GM18507 (cell line): Measurements from ENCODE around the gene HRC.
"Not testable (repeated sequence)": the region's sequence is repeated elsewhere in the genome, so short reads cannot be mapped to it uniquely, and the experiment has no call there.

ENCODE experiments used
- DNase-seq: peaks from one replicate; pipeline ENCODE4 v3.0.0; 2011; ENCODE audit warnings: low read depth; ENCODE audit not compliant: insufficient read length; ENCODE audit errors: extremely low spot score
- FAIRE-seq: peaks from 2 replicates; lab custom pipeline; 2011; peaks lifted over from hg19 to GRCh38; lab: Jason Lieb, UNC

Gene HRC

DNA sequence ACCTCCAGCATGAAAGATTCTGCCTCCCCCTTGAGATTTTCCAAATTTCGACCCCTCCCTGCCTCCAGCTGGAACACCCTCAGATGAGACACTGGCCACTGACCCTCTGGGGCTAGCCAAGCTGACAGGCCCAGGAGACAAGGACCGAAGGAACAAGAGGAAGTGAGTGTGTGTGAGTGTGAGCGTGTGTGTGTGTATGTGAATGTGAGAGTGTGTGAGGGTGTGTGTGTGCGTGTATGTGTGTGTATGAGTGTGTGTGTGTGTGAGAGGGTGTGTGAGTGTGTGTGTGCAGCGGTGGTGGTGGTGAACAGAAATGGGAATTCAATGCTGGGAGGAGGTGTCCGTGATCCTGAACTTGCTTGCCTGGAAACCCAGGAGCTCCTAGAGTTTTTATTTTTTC lies 13.8 kb downstream of the HRC start:
- DNase-seq, result no peak
- no peak for FAIRE-seq

DNA sequence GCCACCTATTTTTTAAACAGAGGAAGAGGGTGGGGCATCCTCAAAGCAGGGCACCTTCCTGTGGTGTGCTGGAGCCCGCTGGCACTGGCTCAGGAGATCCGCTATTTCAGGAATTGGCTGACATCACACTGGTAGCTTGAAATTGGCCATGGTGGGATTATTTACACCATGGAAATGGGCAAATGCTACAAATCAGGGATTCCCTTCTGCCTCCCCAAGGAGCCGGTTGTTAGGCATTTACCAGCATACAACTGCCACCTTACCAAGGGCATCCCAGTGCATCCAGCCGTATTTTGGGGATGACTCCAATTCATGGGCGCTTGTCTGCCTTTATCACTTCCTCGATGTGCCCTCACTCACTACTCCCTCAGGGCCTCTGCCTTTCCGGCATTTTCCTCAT lies 14.2 kb downstream of the HRC start:
- DNase-seq, result no peak

DNA sequence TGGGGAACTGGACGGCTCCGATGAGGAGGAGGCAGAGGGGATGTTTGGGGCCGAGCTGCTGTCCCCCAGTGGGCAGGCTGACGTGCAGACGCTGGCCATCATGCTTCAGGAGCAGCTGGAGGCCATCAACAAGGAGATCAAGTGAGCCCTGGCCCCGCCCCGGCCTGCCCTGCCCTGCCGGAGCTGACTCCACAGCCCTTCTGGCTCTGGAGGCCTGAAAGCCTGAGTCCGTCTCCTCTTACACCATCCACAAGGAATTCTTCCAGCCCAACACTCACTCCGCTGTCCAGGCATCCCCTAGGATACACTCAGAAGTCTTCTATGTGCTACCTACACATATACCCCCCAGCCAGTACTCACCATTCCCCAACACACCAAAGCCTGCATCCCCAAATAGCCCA lies 18.4 kb downstream of the HRC start:
- FAIRE-seq, result no peak
- DNase-seq, result no peak

More for the DNA sequence above, 14.2 kb downstream of the HRC start:
- no peak for FAIRE-seq

DNA sequence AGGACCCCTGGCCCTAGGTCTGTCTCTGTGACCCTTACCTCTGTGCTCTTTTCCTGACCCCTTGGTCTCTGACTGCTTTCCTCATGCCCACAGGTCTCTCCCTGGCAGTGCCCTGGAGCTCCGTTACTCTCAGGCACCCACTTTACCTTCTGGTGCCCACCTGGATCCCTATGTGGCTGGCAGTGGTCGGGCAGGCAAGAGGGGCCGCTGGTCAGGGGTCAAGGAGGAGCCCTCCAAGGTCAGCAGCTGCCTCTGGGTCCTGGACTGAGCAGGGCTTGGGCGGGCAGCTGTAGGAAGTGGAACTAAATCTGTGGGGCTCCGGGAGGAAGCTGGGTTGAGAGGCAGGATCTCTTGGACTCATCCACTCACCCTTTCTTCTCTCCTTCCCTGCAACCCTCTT lies 19.5 kb downstream of the HRC start:
- FAIRE-seq, result no peak
- DNase-seq, result no peak

DNA sequence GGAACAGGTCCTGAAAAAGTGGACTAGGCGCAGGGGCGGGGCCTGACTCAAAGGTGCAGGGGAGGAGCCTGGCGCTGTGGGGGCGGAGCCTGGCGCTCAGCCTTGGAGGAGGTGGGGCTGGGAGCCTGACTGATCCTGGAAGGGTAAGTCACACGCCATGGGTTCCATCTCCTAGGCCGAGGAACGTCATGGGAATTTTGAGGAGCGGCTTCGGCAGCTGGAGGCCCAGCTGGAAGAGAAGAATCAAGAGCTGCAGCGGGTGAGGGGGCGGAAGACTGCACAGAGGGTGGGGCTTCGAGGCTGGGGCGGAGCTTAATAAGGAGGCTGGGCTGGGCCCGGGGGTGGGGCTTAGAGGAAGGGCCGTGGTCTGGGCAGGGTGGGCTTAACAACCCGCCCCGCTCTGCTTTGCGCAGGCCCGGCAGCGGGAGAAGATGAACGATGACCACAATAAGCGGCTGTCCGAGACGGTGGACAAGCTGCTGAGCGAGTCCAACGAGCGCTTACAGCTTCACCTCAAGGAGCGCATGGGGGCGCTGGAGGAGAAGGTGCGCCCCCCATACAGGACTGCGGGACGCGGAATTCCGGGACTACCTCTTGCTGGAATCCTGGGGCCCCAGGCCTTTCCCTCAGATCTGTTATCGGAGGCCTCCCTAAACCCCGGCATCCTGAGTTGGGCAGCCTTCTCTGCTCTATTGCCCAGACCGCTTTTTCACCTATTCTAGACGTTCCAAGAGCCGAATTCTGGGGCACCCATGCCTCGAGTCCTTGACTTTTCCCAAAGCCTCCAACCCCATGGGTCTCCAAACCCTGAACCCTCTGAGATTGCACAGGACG lies 21.4 kb downstream of the HRC start:
- FAIRE-seq (no peak), DNase-seq (no peak)

DNA sequence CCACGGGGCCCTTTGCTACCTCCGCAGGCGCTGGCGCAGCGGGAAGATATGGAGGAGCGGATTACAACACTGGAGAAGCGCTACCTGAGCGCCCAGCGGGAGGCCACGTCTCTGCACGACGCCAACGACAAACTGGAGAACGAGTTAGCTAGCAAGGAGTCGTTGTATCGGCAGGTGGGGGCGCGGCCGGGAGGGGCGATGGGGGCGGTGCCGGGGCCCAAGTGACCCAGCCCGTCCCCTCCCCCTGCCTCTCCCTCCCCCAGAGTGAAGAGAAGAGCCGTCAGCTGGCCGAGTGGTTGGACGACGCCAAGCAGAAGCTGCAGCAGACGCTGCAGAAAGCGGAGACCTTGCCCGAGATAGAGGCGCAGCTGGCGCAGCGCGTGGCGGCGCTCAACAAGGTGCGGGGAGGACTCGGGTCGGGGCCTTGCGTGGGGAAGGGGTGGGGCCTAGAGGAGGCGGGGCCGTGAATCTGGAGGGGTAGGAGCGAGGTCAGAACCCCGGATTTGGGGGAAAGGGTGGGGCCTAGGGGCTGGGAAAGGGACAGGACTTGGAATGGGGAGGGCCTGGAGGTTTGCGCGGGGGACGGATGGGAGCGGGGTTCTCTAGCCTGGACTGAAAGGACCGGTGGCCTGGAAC lies 22.1 kb downstream of the HRC start:
- DNase-seq (no peak), FAIRE-seq (no peak)

DNA sequence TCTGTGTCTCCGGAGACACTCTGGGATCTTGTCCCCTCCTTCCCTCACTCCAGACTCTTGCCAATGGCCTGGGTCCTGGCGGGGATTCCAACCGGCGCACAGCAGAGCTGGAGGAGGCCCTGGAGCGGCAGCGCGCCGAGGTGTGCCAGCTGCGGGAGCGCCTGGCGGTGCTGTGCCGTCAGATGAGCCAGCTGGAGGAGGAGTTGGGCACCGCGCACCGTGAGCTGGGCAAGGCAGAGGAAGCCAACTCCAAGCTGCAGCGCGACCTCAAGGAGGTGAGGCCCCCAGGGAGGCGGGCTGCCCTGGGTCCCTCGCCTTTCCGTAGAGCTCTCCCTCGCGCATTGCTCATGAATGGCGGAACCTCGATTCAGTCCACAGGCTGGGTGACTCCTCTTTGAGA lies 24.9 kb downstream of the HRC start:
- no peak for FAIRE-seq
- DNase-seq, result no peak

DNA sequence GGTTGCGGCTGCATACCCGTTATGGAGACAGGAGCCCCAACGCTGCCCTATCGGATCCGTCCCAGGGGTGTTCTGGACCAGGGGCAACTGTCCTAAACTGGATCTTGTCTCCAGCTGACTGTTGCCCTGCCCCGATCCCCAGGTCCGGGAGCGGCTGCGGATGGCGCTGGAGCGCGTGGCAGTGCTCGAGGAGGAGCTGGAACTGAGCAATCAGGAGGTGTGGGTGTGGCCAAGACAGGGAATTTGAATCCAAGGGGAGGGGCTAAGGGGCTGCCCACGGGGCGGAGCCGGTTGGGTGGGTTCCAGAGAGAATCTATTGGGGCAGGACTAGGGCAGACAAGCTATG lies 26.0 kb downstream of the HRC start:
- no peak for FAIRE-seq
- DNase-seq, result no peak

DNA sequence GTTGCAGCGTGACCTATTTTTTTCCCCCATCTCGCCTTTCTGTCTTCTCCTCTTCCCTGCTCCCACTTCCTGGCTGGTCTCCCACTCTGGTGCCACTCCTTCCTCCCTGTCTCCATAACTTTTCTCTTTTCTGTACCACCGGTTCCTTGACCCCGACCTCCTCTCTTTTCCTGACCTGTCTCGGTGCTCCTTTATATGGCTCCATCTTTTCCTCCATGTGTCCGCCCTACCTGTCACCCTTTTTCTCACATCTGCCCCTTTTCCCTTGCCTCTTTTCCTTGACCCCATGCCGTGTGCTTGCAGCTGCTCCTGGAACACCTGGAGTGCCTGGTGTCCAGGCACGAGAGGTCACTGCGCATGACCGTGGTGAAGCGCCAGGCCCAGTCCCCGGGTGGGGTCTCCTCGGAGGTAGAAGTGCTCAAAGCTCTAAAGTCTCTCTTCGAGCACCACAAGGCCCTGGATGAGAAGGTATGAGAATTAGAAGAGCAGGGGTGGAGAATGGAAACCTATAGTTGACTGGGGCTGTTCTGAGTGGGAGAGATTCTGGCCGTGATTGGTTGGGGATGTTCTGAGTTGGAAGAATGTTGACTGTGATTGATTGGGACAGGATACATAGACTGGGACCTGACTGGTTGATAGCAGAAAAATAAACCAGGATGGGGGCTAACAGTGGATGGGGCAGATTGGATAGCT lies 26.5 kb downstream of the HRC start:
- FAIRE-seq, result no peak
- DNase-seq, result no peak

DNA sequence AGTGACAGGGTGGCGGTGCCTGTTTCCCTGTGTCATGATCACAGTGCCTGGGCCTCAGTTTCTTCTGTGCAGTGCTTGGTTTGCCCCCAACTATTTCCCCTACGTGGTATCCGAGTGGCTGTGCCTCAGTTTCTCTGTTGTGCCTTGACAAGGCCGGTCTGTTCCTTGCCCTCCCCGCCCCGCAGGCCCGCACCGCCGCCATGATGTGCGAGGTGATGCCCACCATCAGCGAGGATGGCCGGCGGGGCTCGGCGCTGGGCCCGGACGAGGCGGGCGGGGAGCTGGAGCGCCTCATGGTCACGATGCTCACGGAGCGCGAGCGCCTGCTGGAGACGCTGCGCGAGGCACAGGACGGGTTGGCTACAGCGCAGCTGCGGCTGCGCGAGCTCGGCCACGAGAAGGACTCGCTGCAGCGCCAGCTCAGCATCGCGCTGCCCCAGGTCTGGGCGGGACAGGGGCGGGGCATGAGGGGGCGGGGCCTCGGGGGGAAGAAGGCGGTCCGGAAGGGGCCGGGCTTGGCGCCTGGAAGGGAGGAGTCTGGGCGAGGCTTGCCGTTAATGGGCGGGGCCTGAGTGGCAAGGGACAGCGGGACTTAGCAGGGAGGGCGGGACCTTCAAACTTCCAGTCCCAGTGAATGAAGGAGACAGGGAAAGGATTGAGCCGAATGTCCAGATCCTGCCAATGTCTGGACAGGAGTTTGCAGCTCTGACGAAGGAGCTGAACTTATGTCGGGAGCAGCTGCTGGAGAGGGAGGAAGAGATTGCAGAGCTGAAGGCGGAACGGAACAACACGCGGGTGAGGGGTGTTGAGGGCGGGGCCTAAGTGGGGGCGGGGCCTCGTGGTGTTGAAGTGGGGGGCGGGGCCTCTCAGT lies 27.3 kb downstream of the HRC start:
- FAIRE-seq (peak; percentile 90), DNase-seq (peak; percentile 96)

DNA sequence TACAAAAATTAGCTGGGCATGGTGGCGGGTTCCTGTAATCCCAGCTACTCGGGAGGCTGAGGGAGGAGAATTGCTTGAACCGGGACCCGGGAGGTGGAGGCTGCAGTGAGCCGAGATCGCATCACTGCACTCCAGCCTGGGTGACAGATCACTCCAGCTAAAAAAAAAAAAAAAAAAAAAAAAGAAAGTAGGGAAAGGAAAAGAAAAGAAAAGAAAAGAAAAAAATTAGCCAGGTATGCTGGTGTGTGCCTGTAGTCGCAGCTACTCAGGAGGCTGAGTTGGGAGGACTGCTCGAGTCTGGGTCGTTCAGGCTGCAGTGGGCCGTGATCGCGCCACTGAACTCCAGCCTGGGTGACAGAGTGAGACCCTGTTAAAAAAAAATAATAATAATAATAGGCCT lies 28.0 kb downstream of the HRC start:
- not testable (repeated sequence) for DNase-seq, FAIRE-seq

DNA sequence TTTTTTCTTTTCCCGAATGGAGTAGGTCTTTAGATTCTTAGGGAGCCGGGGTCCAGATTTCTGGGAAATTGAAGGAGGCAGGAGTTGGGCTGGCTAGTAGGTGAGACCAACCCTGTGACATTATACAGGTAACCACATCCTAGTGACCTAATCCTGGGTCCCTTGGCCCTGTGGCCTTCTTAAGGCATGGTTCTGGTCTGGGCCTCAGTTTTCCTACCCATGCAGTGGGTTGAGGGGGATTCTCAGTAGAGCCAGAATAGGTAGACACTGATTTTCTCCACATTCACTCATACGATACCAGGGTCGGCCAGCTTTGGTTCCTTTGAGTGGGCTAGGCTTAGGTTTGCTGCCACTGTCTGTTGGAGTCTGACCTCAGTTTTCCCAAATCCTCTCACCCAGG lies 28.6 kb downstream of the HRC start:
- DNase-seq (no peak), FAIRE-seq (no peak)

DNA sequence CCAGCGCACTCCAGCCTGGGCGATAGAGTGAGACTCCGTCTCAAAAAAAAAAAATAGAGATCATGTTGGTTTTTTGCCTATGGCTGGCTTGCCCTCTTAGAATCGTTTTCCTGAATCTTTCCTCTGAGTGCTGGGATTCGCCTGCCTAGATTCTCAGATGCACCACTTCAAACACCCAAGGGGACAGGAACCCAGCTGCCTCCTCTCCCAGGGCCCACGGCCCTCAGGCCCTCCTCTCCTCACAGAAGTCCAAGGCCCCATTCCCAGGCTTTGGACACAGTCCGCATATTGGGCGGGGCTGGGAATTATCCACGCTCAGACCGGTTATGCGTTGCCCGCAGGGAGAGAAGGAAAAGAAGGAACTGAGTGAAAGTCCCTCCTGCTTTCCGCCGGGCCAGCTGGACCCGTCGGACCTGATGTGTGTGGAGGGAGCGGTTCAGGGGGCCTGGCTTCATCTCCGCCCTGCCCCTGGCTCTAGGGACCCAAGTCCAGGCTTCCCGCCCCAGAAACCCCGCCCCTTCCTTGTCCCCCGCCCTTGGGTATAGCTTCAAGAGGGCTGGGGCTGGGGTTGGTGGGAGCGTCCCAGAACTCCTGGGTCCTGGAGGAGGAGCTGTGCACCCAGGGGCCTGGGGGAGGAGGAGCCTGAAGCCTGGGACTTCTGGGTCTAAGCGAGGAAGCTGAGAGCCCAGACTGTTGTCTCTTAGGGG lies 30.0 kb downstream of the HRC start:
- no peak for FAIRE-seq
- no peak for DNase-seq

DNA sequence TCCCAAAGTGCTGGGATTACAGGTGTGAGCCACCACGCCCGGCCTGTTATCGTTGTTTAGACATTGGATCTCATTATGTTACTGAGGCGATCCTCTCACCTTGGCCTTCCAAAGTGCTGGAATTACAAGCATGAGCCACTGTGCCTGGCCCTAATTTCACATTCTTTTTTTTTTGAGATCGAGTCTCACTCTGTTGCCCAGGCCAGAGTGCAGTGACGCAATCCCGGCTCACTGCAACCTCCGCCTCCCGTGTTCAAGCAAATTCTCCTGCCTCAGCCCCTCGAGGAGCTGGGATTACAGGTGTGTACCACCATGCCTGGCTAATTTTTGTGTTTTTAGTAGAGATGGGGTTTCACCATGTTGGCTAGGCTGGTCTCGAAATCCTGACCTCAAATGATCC lies 31.9 kb downstream of the HRC start:
- not testable (repeated sequence) for DNase-seq, FAIRE-seq

DNA sequence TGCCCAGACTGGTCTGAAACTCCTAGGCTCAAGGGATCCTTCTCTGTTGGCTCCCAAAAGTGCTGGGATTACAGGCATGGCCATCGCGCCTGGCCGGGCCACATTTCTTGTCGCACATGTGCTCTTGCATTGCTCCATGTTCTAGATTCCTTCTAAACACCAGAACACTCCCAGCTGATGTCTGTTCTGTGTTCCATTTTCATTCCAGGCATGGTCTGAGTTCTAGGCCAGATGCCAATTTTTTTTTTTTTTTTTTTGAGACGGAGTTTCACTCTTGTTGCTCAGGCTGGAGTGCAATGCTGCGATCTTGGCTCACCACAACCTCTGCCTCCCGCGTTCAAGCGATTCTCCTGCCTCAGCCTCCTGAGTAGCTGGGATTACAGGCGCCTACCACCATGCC lies 33.4 kb downstream of the HRC start:
- not testable (repeated sequence) for DNase-seq, FAIRE-seq

DNA sequence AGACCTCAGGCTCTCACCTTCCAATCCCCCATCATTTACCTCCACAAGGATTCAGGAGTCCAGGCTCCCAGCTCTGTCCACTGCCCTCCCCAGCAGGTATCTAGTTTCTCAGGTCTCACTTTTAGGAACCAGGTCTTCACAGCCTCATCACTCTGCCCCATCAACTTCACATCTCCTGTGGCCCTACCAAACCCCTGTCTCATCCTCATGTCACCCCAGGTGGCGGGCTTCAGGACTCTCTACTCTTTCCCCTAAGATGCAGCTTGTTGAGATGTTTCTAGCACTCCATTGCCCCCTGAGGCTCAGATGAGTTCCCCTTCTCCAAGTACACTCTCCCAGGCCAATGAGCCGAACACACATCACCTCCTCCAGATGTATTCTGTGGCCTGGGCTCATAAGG lies 34.3 kb downstream of the HRC start:
- no peak for FAIRE-seq
- DNase-seq, result no peak

DNA sequence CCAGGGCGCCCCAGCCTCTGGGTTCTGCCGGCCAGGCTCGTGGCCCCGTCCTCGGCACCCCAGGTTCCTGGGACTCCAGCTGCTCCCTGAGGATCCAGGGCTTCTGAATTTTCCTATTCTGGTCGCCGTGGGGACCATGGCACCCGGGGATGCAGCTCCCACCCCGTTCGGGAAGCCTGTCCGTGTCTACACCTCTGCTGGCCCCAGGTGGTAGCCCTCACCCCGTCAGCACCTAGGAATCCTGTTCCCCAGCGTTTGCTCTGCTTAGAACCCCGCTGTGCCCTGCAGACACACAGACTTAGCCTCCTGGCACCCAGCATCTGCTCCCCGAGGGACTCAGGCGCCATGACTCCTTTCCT lies 34.9 kb downstream of the HRC start:
- DNase-seq, result no peak
- FAIRE-seq, result no peak

DNA sequence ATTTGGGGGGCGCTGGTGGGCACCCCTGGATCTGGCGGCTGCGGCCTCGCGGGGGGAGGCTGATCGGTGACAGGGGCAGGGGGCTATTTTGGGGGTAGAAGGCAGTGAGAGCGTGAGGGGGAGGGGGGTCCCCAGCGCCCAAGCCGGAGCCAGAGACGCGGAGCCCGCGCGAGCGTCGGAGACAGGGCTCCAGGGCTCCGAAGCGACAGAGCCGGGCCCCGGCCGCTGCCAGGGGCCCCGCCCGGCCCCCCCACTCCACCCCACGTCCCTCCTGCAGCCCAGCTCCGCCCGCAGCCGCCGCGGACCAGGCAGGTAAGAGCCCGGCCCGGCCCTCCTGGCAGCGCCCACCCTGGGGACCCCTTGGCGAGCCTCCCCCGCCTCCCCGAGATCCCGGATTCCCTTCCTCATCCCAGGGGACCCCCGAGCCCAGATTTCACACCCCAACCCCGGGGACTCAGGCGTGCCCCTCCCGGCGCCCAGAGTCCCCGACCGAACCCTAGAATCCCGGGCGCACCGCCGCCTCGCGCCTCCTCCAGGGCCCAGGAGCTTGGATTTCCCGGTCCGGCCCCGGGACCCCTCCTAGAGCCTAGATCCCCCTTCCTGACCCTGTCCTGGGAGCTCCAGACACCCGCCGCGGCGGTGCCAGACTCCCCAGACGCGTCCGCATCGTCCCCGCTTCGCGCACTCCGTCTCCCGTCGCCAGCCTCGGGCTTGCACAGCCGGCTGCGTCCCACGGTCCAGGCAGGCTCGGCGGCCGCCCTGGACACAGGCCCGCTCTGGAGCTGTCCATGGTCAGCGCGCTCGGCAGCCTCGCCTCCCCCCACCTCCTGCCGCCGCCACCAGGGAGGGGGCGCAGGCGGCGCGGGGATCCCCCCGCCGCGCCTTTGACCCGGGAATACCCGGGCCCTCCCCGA lies 35.5 kb downstream of the HRC start, which contains the start of gene PPFIA3:
PPFIA3 (plus strand) TSS at position 134 of the 914 bp plus-strand sequence. CDS start 8,330 bp downstream, outside the sequence.
- no peak for FAIRE-seq
- DNase-seq, result no peak
